HS-5 (cell line): ENCODE measurements around the gene SLC9C2.
"Not testable (repeated sequence)": the region's sequence is repeated elsewhere in the genome, so short reads cannot be mapped to it uniquely, and the experiment has no call there.

ENCODE experiments used
- DNase-seq: peaks from one replicate; pipeline ENCODE4 v3.0.0-alpha.2; 2012; ENCODE audit warnings: low read depth

SLC9C2 gene

GRCh38 chr1:173580071-173580470 lies 22.8 kb downstream of the SLC9C2 start:
- no peak for DNase-seq

- DNase-seq = no peak
Observed at GRCh38 chr1:173573596-173573995, 29.3 kb downstream of the SLC9C2 start.

- no peak for DNase-seq
Observed at GRCh38 chr1:173572201-173572873, 30.5 kb downstream of the SLC9C2 start.

- no peak for DNase-seq
Observed at GRCh38 chr1:173570370-173571007, 32.4 kb downstream of the SLC9C2 start.

GRCh38 chr1:173568483-173568882 lies 34.4 kb downstream of the SLC9C2 start:
- DNase-seq = no peak

GRCh38 chr1:173563846-173564245 lies 39.0 kb downstream of the SLC9C2 start:
- not testable (repeated sequence) for DNase-seq

GRCh38 chr1:173562813-173563212 lies 40.1 kb downstream of the SLC9C2 start:
- no peak for DNase-seq

GRCh38 chr1:173561263-173561662 lies 41.6 kb downstream of the SLC9C2 start:
- DNase-seq = no peak

GRCh38 chr1:173560285-173560880 lies 42.5 kb downstream of the SLC9C2 start:
- DNase-seq = no peak

GRCh38 chr1:173555651-173556305 lies 47.1 kb downstream of the SLC9C2 start:
- DNase-seq = no peak

- DNase-seq = peak; percentile 8
Observed at GRCh38 chr1:173554541-173555250, 48.2 kb downstream of the SLC9C2 start.

- no peak for DNase-seq
Observed at GRCh38 chr1:173554089-173554488, 48.8 kb downstream of the SLC9C2 start.

- no peak for DNase-seq
Observed at GRCh38 chr1:173553312-173553711, 49.6 kb downstream of the SLC9C2 start.

GRCh38 chr1:173551699-173552098 lies 51.2 kb downstream of the SLC9C2 start:
- no peak for DNase-seq

GRCh38 chr1:173549813-173550212 lies 53.1 kb downstream of the SLC9C2 start:
- DNase-seq = no peak

GRCh38 chr1:173545688-173546087 lies 57.2 kb downstream of the SLC9C2 start:
- DNase-seq = no peak

- DNase-seq = no peak
Observed at GRCh38 chr1:173536223-173536622, 66.6 kb downstream of the SLC9C2 start.

GRCh38 chr1:173532237-173532636 lies 70.6 kb downstream of the SLC9C2 start:
- DNase-seq = no peak

- no peak for DNase-seq
Observed at GRCh38 chr1:173530795-173531693, 71.8 kb downstream of the SLC9C2 start.

GRCh38 chr1:173529106-173529505 lies 73.8 kb downstream of the SLC9C2 start:
- DNase-seq = no peak

- DNase-seq = no peak
Observed at GRCh38 chr1:173527151-173527826, 75.6 kb downstream of the SLC9C2 start.
